H9 (cell line): ENCODE measurements around the gene APOBEC3H. TPM values are rescaled to one million over a fixed set of nuclear protein-coding genes. Genes with fewer than 3 reads are reported as not detected.

Experiments used
- DNase-seq: peaks from one replicate; pipeline ENCODE4 v3.0.0-alpha.2; 2017
- H2AFZ ChIP-seq: one replicate; pipeline ENCODE4 v1.6.1; 2013; ENCODE audit warnings: mild to moderate bottlenecking, low read length, control low read depth, moderate library complexity
- H2AK5ac ChIP-seq: 2 replicates; pipeline ENCODE4 v1.6.1; 2013; ENCODE audit warnings: low read length, control low read depth, mixed read lengths; ENCODE audit not compliant: insufficient read length
- H2BK120ac ChIP-seq: one replicate; pipeline ENCODE4 v1.6.1; 2013; ENCODE audit warnings: low read depth, mild to moderate bottlenecking, low read length, control low read depth, inconsistent platforms; ENCODE audit not compliant: poor library complexity, severe bottlenecking
- H2BK12ac ChIP-seq: 2 replicates; pipeline ENCODE4 v1.6.1; 2013; ENCODE audit warnings: low read length, control low read depth, mixed read lengths, low read depth; ENCODE audit not compliant: insufficient read length
- H2BK15ac ChIP-seq: 2 replicates; pipeline ENCODE4 v1.6.1; 2013; ENCODE audit warnings: low read depth, low read length, control low read depth
- H2BK20ac ChIP-seq: one replicate; pipeline ENCODE4 v1.6.1; 2013; ENCODE audit warnings: low read depth, mild to moderate bottlenecking, low read length, control low read depth, inconsistent platforms; ENCODE audit not compliant: poor library complexity, severe bottlenecking
- H2BK5ac ChIP-seq: 2 replicates; pipeline ENCODE4 v1.6.1; 2013; ENCODE audit warnings: low read length, control low read depth, mixed read lengths; ENCODE audit not compliant: insufficient read length
- H3K14ac ChIP-seq: 2 replicates; pipeline ENCODE4 v1.6.1; 2013; ENCODE audit warnings: low read length, control low read depth; ENCODE audit not compliant: insufficient read depth
- H3K18ac ChIP-seq: 2 replicates; pipeline ENCODE4 v1.6.1; 2013; ENCODE audit warnings: low read depth, mild to moderate bottlenecking, mixed read lengths, low read length, control low read depth; ENCODE audit not compliant: insufficient read length
- H3K23ac ChIP-seq: 2 replicates; pipeline ENCODE4 v1.6.1; 2013; ENCODE audit warnings: low read length, control low read depth, mixed read lengths, low read depth; ENCODE audit not compliant: insufficient read length
- H3K23me2 ChIP-seq: 2 replicates; pipeline ENCODE4 v1.6.1; 2013; ENCODE audit warnings: low read depth, mild to moderate bottlenecking, mixed read lengths, low read length, control low read depth; ENCODE audit not compliant: insufficient read length, poor library complexity, severe bottlenecking
- H3K27ac ChIP-seq: 2 replicates; pipeline ENCODE4 v1.5.1; 2013; ENCODE audit warnings: low read length, control low read depth, mixed read lengths, low read depth; ENCODE audit not compliant: insufficient read length
- H3K27me3 ChIP-seq: 2 replicates; pipeline ENCODE4 v1.6.1; 2013; ENCODE audit warnings: low read length, control low read depth, inconsistent platforms; ENCODE audit not compliant: insufficient read depth
- H3K4ac ChIP-seq: 2 replicates; pipeline ENCODE4 v1.6.1; 2013; ENCODE audit warnings: low read depth, mild to moderate bottlenecking, control low read depth, inconsistent platforms, low read length, moderate library complexity
- H3K4me1 ChIP-seq: 2 replicates; pipeline ENCODE4 v1.6.1; 2013; ENCODE audit warnings: low read length, control low read depth, inconsistent platforms; ENCODE audit not compliant: insufficient read depth
- H3K4me2 ChIP-seq: 2 replicates; pipeline ENCODE4 v1.6.1; 2013; ENCODE audit warnings: low read length, control low read depth, mixed read lengths; ENCODE audit not compliant: insufficient read length, insufficient read depth
- H3K56ac ChIP-seq: 2 replicates; pipeline ENCODE4 v1.6.1; 2013; ENCODE audit warnings: low read depth, mild to moderate bottlenecking, mixed read lengths, low read length, control low read depth; ENCODE audit not compliant: insufficient read length
- H3K79me1 ChIP-seq: 2 replicates; pipeline ENCODE4 v1.6.1; 2013; ENCODE audit warnings: low read depth, mild to moderate bottlenecking, moderate library complexity, low read length, control low read depth, inconsistent platforms; ENCODE audit not compliant: insufficient read depth, poor library complexity, severe bottlenecking
- H3K79me2 ChIP-seq: 2 replicates; pipeline ENCODE4 v1.6.1; 2013; ENCODE audit warnings: low read length, control low read depth, inconsistent platforms; ENCODE audit not compliant: insufficient read depth
- H3K9ac ChIP-seq: 2 replicates; pipeline ENCODE4 v1.6.1; 2013; ENCODE audit warnings: low read length, control low read depth, mixed read lengths; ENCODE audit not compliant: insufficient read length; ENCODE audit errors: extremely low read depth
- H3K9me3 ChIP-seq: one replicate; pipeline ENCODE4 v1.6.1; 2013; ENCODE audit warnings: low read depth, low read length, inconsistent platforms; ENCODE audit not compliant: control insufficient read depth
- H3T11ph ChIP-seq: one replicate; pipeline ENCODE4 v1.6.1; 2013; ENCODE audit warnings: mild to moderate bottlenecking, low read length, control low read depth, inconsistent platforms
- H4K20me1 ChIP-seq: one replicate; pipeline ENCODE4 v1.6.1; 2013; ENCODE audit not compliant: control insufficient read depth, insufficient read length, insufficient read depth
- H4K5ac ChIP-seq: 2 replicates; pipeline ENCODE4 v1.6.1; 2013; ENCODE audit warnings: low read depth, mild to moderate bottlenecking, mixed read lengths, low read length, control low read depth; ENCODE audit not compliant: insufficient read length
- H4K8ac ChIP-seq: replicated peaks from 2 replicates; pipeline ENCODE4 v1.6.1; 2013; ENCODE audit warnings: low read length, control low read depth, mixed read lengths, low read depth; ENCODE audit not compliant: insufficient read length
- H4K91ac ChIP-seq: 2 replicates; pipeline ENCODE4 v1.6.1; 2013; ENCODE audit warnings: low read depth, mild to moderate bottlenecking, moderate library complexity, mixed read lengths, low read length, control low read depth; ENCODE audit not compliant: insufficient read length
- H3K27ac Mint-ChIP-seq, 3 experiments: 2 replicates in 2 of 3; 3 replicates in 1 of 3; pipeline ENCODE4 v1.8.0; 2020 to 2021; ENCODE audit warnings: mixed read lengths in 3 of 3, mild to moderate bottlenecking in 1 of 3, moderate library complexity in 1 of 3
- H3K27me3 Mint-ChIP-seq: 2 replicates; pipeline ENCODE4 v1.8.0; 2021; ENCODE audit warnings: low read depth, mild to moderate bottlenecking, moderate library complexity, mixed read lengths
- H3K36me3 Mint-ChIP-seq, 3 experiments: 2 replicates in 2 of 3; 3 replicates in 1 of 3; pipeline ENCODE4 v1.8.0; 2020 to 2021; ENCODE audit warnings: low read depth in 3 of 3, mixed read lengths in 3 of 3; ENCODE audit not compliant: insufficient read depth in 1 of 3
- H3K4me1 Mint-ChIP-seq, 2 experiments: 2 replicates each; pipeline ENCODE4 v1.8.0; 2020; ENCODE audit warnings: mixed read lengths in 2 of 2
- H3K4me3 Mint-ChIP-seq, 2 experiments: 2 replicates in 1 of 2; 3 replicates in 1 of 2; pipeline ENCODE4 v1.8.0; 2020 to 2021; ENCODE audit warnings: mild to moderate bottlenecking in 2 of 2, mixed read lengths in 2 of 2, moderate library complexity in 1 of 2
- H3K9me3 Mint-ChIP-seq, 2 experiments: 2 replicates in 1 of 2; 3 replicates in 1 of 2; pipeline ENCODE4 v1.8.0; 2020; ENCODE audit warnings: mild to moderate bottlenecking in 2 of 2, mixed read lengths in 2 of 2, moderate library complexity in 1 of 2
- WGBS: extraction: QIAGEN DNeasy Blood & Tissue Kit; methylation state at CpG from one replicate; pipeline ENCODE4 v1.1.7; 2013; ENCODE audit warnings: missing lambda C conversion rate, low lambda C conversion rate, mixed read lengths; ENCODE audit not compliant: insufficient read length; ENCODE audit errors: extremely low coverage; 5-methylcytosine and 5-hydroxymethylcytosine counted together
- total RNA-seq: library from RNA; stranded (reverse); gene quantifications from 2 replicates; pipeline ENCODE4 v1.2.1, GENCODE V29; 2021
- TF ChIP-seq, protein P1 (sequence below): fragments of 200-600 bp; sonication (generic); conservative IDR thresholded peaks from 3 replicates; pipeline ENCODE4 v1.8.0; 2021; ENCODE audit warnings: antibody characterized with exemption, mild to moderate bottlenecking

The APOBEC3H gene
- total RNA-seq, 1 experiment from 2014 or later: 0.48 TPM

DNA sequence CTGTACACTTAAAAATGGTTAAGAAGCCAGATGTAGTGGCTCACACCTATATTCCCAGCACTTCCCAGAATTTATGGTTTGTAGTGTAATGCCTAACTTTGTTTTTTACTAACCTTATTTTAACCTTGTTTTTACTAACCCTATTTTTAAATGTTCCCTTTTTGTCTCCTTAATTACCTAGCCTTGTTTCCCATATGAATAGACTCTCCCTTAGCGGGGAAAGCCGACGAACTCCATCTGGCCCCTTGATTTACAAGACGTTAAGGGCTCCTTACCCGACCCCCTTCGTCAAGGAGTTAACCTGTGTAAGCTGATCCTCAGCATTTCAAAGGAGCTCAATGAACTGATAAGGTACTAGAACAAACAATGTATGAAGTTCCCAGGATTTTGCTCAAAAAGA lies 17.1 kb downstream of the APOBEC3H start:
- Histone ChIP-seq H3K14ac (no peak overlapping the region), H4K5ac (no peak overlapping the region), H4K91ac (no peak overlapping the region), H3K23me2 (no peaks in the 10 kb centered on the region), H3K27ac (no peak overlapping the region), H4K8ac (no peak overlapping the region), H2AK5ac (no peak overlapping the region), H2BK5ac (no peak overlapping the region), H3K56ac (no peak overlapping the region), H3K79me1 (no peaks in the 10 kb centered on the region), H4K20me1 (no peaks in the 10 kb centered on the region), H2BK20ac (no peak overlapping the region), H3K4me2 (peak overlapping the region; percentile 6), H3T11ph (no peak overlapping the region), H3K9me3 (no peaks in the 10 kb centered on the region), H3K9ac (no peak overlapping the region), H3K18ac (no peak overlapping the region), H3K4ac (no peak overlapping the region), H3K79me2 (no peaks in the 10 kb centered on the region), H2BK12ac (no peak overlapping the region), H2BK15ac (no peak overlapping the region), H3K27me3 (peaks cover 2% of the 10 kb centered on the region; the same call in 1 of the 2 replicates), H3K4me1 (peaks cover 5% of the 10 kb centered on the region; the same call in 1 of the 2 replicates), H2AFZ (no peak overlapping the region), H2BK120ac (no peak overlapping the region), H3K23ac (no peak overlapping the region)
- Mint-ChIP-seq H3K4me3 (peak overlapping the region; percentile 23 to 69; a peak in 4 of 5 replicates), H3K36me3 (no peaks in the 10 kb centered on the region), H3K4me1 (peaks cover 49 to 59% of the 10 kb centered on the region in 2 experiments), H3K27ac (peak overlapping the region in 2 of 3 experiments; percentile 28 to 96; a peak in 5 of 7 replicates), H3K9me3 (peaks cover 0 to 5% of the 10 kb centered on the region in 2 experiments; a peak in 1 of 5 replicates), H3K27me3 (peaks cover 15% of the 10 kb centered on the region)
- TF ChIP-seq, protein P1, sequence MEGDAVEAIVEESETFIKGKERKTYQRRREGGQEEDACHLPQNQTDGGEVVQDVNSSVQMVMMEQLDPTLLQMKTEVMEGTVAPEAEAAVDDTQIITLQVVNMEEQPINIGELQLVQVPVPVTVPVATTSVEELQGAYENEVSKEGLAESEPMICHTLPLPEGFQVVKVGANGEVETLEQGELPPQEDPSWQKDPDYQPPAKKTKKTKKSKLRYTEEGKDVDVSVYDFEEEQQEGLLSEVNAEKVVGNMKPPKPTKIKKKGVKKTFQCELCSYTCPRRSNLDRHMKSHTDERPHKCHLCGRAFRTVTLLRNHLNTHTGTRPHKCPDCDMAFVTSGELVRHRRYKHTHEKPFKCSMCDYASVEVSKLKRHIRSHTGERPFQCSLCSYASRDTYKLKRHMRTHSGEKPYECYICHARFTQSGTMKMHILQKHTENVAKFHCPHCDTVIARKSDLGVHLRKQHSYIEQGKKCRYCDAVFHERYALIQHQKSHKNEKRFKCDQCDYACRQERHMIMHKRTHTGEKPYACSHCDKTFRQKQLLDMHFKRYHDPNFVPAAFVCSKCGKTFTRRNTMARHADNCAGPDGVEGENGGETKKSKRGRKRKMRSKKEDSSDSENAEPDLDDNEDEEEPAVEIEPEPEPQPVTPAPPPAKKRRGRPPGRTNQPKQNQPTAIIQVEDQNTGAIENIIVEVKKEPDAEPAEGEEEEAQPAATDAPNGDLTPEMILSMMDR: no peak
- DNase-seq: peak; percentile 74
- WGBS: no CpG with 5 or more reads among the region's 6 CpGs
